IPS-NIHi7 (cell line): Measurements from ENCODE around the gene LPP.

Experiments used
- DNase-seq: peaks from one replicate; pipeline ENCODE4 v3.0.0; 2012; ENCODE audit warnings: mixed read lengths; ENCODE audit errors: extremely low spot score

LPP gene

DNA sequence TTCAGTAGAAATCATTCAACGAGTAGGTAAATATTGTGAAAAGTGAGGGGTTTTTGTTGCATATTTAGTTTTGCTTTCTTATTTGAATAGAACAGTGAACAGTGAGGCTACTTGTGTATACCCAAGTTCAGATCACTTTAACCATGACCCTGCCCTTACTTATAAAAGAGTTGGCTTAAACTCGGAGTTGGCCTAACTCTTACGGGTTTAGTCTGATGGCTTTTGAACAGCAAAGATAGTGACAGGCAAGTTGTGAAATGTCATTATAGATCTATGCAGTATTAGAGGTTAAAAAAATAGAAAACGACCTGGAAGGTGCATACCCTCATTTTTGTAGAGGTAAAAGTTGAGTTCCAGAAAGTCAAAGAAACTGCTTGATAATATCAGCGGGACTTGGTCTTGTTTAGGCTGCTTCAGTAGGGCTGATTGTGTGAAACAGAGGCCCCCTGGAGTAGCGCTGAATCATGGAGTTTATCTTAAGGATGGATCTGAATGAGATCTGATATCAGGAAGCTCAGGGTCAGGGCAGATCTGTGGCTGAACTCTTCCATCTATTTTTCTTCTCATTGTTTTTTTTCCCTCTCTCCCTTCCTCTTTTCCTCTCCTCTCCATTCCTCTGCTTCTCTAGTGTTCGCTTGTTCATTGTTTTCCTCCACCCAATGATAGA is 359.8 kb downstream of the LPP start:
- no peak for DNase-seq

DNA sequence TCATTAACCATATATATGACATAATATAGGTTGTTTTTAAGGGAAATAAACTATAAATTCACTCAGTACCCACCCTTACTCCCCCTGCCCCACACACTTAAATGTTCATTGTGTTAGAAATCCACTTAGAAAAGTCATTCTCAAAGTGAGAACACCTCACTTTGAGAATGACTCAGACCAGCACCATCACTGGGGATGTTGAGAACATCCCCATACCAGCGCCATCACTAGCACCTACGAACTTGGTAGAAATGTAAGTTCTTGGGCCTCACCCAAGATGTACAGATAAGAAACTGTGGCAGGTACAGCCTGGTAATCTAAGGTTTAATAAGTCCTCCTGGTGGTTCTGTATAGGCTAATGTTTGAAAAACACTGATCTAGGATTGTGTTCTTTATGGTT is 362.6 kb downstream of the LPP start:
- DNase-seq: no peak

GRCh38 chr3:188518416-188518815 is 364.5 kb downstream of the LPP start:
- no peak for DNase-seq

- no peak for DNase-seq
Measured at GRCh38 chr3:188518835-188519452, 365.0 kb downstream of the LPP start.

DNA sequence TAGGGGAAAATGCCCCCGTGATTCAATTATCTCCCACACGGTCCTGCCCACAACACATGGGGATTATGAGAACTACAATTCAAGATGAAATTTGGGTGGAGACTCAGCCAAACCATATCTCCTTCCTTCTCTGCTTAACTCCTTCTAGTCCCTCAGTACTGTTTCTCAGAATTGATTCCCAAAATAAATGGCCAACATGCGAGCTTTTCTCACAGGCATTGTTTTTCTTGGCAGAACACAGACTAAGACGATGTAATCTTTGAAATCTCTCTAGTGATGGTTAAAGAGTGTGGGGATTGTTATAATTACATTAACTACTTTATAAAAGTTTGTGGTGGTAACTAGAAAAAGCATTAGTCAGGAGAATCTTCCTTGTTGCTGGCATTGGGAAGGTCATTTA is 366.5 kb downstream of the LPP start:
- no peak for DNase-seq

DNA sequence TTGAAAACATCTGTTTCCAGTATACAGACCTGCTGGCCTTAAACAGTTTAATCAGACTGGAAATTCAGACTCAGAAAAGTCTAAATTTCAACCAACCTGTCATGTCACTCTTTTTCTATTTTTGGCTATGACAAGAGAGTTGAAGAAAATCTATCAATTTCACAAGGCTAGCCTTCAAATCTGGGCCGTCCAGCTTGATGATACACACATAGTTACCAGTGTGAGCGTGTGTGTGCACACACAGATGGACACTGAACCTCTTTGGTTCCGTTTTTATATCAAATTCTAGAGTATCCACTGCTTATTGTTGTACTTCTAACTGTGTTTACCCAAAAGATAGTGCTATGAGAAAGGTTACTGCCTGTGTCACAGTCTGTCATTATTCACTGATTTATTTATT is 368.2 kb downstream of the LPP start:
- DNase-seq: no peak

GRCh38 chr3:188523291-188523690 is 369.3 kb downstream of the LPP start:
- DNase-seq: no peak

GRCh38 chr3:188524052-188524451 is 370.1 kb downstream of the LPP start:
- DNase-seq: no peak

DNA sequence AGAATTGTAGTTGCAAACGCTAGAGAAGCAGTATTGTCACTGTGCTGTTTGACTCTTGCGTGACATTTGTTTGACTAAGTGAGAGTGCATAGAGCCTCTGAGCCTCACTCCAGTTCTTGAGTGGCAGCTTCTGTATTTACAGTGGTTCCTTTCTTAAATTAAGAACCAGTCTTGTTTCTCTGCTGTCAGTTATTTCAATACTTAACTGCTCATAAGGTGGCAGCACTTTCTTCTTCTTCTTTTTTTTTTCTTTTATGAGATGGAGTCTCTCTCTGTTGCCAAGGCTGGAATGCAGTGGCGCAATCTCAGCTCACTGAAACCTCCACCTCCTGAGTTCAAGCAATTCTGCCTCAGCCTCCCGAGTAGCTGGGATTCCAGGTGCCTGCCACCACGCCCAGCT is 372.1 kb downstream of the LPP start:
- no peak for DNase-seq

- DNase-seq: no peak
Measured at GRCh38 chr3:188527389-188527788, 373.4 kb downstream of the LPP start.

DNA sequence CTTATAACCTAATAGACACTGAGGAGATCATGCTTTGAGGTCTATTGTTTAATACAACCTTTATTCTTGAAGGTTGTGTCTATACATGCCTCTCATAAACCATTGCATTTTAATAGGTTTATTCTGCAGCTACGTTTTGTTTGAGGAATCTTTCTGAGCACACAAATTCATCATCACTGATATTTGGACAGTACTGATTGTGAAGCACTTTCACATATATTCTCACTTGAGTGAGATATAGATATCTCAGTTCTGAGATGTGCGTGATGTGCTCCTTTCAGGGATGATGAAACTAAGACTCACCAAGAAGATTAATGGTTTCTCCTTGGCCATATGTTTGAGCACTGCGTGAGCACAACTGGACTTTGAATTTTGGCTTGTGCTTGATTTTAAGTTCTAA is 374.4 kb downstream of the LPP start:
- no peak for DNase-seq

- no peak for DNase-seq
Measured at GRCh38 chr3:188529228-188529627, 375.3 kb downstream of the LPP start.

DNA sequence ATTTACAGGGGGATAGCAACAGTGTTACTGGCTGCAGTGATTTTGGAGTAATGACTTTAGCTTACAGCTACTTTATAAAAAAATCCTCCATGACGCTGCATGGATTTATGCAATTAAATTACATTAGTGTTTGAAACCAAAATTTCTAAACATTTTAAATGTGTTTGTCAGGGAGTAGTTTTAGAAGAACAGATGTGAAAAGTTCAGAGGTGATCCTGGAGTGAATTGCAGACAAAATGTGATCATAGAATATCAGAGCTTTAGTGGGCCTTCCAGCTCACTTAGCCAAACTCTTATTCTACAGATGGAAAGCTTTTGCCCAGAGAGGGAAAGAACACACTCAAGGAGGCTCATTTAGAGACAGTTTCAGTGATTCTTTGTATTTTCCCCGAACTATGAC is 376.3 kb downstream of the LPP start:
- DNase-seq: no peak

- DNase-seq: no peak
Measured at GRCh38 chr3:188531210-188531609, 377.3 kb downstream of the LPP start.

- DNase-seq: no peak
Measured at GRCh38 chr3:188533172-188533571, 379.2 kb downstream of the LPP start.

GRCh38 chr3:188533612-188534357 is 379.8 kb downstream of the LPP start:
- DNase-seq: no peak

- no peak for DNase-seq
Measured at GRCh38 chr3:188534633-188535032, 380.7 kb downstream of the LPP start.

DNA sequence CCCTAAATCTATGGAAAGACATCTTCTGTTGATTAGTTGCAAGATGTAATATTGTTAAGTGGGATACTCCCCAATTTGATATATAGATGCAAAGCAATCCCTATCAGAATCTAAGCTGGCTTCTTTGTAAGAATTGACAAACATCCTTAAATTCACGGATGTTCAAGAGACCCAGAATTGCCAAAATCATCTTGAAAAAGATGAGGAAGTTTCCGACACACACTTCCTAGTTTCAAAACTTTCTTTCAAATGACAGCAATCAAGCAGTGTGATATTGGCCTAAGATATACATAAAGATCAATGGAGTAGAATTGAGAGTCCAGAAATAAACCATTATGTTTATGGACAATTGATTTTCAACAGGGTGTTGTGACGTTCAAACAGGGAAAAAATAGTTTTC is 383.6 kb downstream of the LPP start:
- no peak for DNase-seq

GRCh38 chr3:188539037-188539436 is 385.1 kb downstream of the LPP start:
- DNase-seq: no peak

GRCh38 chr3:188539631-188540194 is 385.8 kb downstream of the LPP start:
- DNase-seq: no peak

DNA sequence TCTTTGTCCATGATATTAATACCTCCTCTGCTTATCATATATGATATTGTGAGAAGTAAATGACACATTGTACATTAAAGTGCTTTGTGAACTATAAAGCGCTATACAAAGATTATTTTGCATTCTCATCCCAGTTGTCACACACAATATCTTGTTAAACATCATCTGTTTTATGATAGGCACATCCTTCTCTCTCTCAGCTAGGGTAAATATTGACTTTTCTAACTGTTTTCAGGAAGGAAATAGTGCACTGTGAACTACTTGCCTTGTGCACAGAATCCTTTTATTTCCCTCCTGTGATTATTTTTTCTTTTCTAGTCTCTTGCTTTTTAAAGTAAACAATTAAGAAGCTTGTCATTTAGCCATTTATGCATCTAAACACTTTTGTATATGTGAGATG is 388.2 kb downstream of the LPP start:
- DNase-seq: no peak

DNA sequence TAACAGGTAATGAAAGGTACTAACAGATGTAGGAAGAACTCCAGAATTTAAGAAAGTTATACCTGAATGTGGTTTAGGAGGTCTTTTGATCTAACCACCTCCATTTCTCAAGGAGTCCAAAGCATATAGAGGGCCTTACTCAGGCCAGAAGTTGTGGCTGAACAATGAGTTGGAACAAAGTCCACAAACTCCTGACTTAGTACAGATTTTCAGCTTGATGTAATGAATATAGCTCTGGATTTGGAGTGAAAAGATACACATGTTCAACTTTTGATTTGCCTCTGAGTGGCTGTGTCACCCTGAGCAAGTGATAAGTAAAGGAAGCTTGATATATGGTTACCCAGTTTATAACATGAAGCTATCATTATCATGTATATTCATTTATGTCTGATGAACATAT is 390.1 kb downstream of the LPP start:
- no peak for DNase-seq
